H9 (cell line): ENCODE data around the gene KDM4C. TPM values are rescaled to one million over a fixed set of nuclear protein-coding genes. Genes with fewer than 3 reads are reported as not detected.

Experiments
- DNase-seq: peaks from one replicate; pipeline ENCODE4 v3.0.0-alpha.2; 2017
- H2AFZ ChIP-seq: one replicate; pipeline ENCODE4 v1.6.1; 2013; ENCODE audit warnings: mild to moderate bottlenecking, low read length, control low read depth, moderate library complexity
- H2AK5ac ChIP-seq: 2 replicates; pipeline ENCODE4 v1.6.1; 2013; ENCODE audit warnings: low read length, control low read depth, mixed read lengths; ENCODE audit not compliant: insufficient read length
- H2BK120ac ChIP-seq: one replicate; pipeline ENCODE4 v1.6.1; 2013; ENCODE audit warnings: low read depth, mild to moderate bottlenecking, low read length, control low read depth, inconsistent platforms; ENCODE audit not compliant: poor library complexity, severe bottlenecking
- H2BK12ac ChIP-seq: 2 replicates; pipeline ENCODE4 v1.6.1; 2013; ENCODE audit warnings: low read length, control low read depth, mixed read lengths, low read depth; ENCODE audit not compliant: insufficient read length
- H2BK15ac ChIP-seq: 2 replicates; pipeline ENCODE4 v1.6.1; 2013; ENCODE audit warnings: low read depth, low read length, control low read depth
- H2BK20ac ChIP-seq: one replicate; pipeline ENCODE4 v1.6.1; 2013; ENCODE audit warnings: low read depth, mild to moderate bottlenecking, low read length, control low read depth, inconsistent platforms; ENCODE audit not compliant: poor library complexity, severe bottlenecking
- H2BK5ac ChIP-seq: 2 replicates; pipeline ENCODE4 v1.6.1; 2013; ENCODE audit warnings: low read length, control low read depth, mixed read lengths; ENCODE audit not compliant: insufficient read length
- H3K14ac ChIP-seq: 2 replicates; pipeline ENCODE4 v1.6.1; 2013; ENCODE audit warnings: low read length, control low read depth; ENCODE audit not compliant: insufficient read depth
- H3K18ac ChIP-seq: 2 replicates; pipeline ENCODE4 v1.6.1; 2013; ENCODE audit warnings: low read depth, mild to moderate bottlenecking, mixed read lengths, low read length, control low read depth; ENCODE audit not compliant: insufficient read length
- H3K23ac ChIP-seq: 2 replicates; pipeline ENCODE4 v1.6.1; 2013; ENCODE audit warnings: low read length, control low read depth, mixed read lengths, low read depth; ENCODE audit not compliant: insufficient read length
- H3K23me2 ChIP-seq: 2 replicates; pipeline ENCODE4 v1.6.1; 2013; ENCODE audit warnings: low read depth, mild to moderate bottlenecking, mixed read lengths, low read length, control low read depth; ENCODE audit not compliant: insufficient read length, poor library complexity, severe bottlenecking
- H3K27ac ChIP-seq: 2 replicates; pipeline ENCODE4 v1.5.1; 2013; ENCODE audit warnings: low read length, control low read depth, mixed read lengths, low read depth; ENCODE audit not compliant: insufficient read length
- H3K27me3 ChIP-seq: 2 replicates; pipeline ENCODE4 v1.6.1; 2013; ENCODE audit warnings: low read length, control low read depth, inconsistent platforms; ENCODE audit not compliant: insufficient read depth
- H3K4ac ChIP-seq: 2 replicates; pipeline ENCODE4 v1.6.1; 2013; ENCODE audit warnings: low read depth, mild to moderate bottlenecking, control low read depth, inconsistent platforms, low read length, moderate library complexity
- H3K4me1 ChIP-seq: 2 replicates; pipeline ENCODE4 v1.6.1; 2013; ENCODE audit warnings: low read length, control low read depth, inconsistent platforms; ENCODE audit not compliant: insufficient read depth
- H3K4me2 ChIP-seq: 2 replicates; pipeline ENCODE4 v1.6.1; 2013; ENCODE audit warnings: low read length, control low read depth, mixed read lengths; ENCODE audit not compliant: insufficient read length, insufficient read depth
- H3K56ac ChIP-seq: 2 replicates; pipeline ENCODE4 v1.6.1; 2013; ENCODE audit warnings: low read depth, mild to moderate bottlenecking, mixed read lengths, low read length, control low read depth; ENCODE audit not compliant: insufficient read length
- H3K79me1 ChIP-seq: 2 replicates; pipeline ENCODE4 v1.6.1; 2013; ENCODE audit warnings: low read depth, mild to moderate bottlenecking, moderate library complexity, low read length, control low read depth, inconsistent platforms; ENCODE audit not compliant: insufficient read depth, poor library complexity, severe bottlenecking
- H3K79me2 ChIP-seq: 2 replicates; pipeline ENCODE4 v1.6.1; 2013; ENCODE audit warnings: low read length, control low read depth, inconsistent platforms; ENCODE audit not compliant: insufficient read depth
- H3K9ac ChIP-seq: 2 replicates; pipeline ENCODE4 v1.6.1; 2013; ENCODE audit warnings: low read length, control low read depth, mixed read lengths; ENCODE audit not compliant: insufficient read length; ENCODE audit errors: extremely low read depth
- H3K9me3 ChIP-seq: one replicate; pipeline ENCODE4 v1.6.1; 2013; ENCODE audit warnings: low read depth, low read length, inconsistent platforms; ENCODE audit not compliant: control insufficient read depth
- H3T11ph ChIP-seq: one replicate; pipeline ENCODE4 v1.6.1; 2013; ENCODE audit warnings: mild to moderate bottlenecking, low read length, control low read depth, inconsistent platforms
- H4K20me1 ChIP-seq: one replicate; pipeline ENCODE4 v1.6.1; 2013; ENCODE audit not compliant: control insufficient read depth, insufficient read length, insufficient read depth
- H4K5ac ChIP-seq: 2 replicates; pipeline ENCODE4 v1.6.1; 2013; ENCODE audit warnings: low read depth, mild to moderate bottlenecking, mixed read lengths, low read length, control low read depth; ENCODE audit not compliant: insufficient read length
- H4K8ac ChIP-seq: replicated peaks from 2 replicates; pipeline ENCODE4 v1.6.1; 2013; ENCODE audit warnings: low read length, control low read depth, mixed read lengths, low read depth; ENCODE audit not compliant: insufficient read length
- H4K91ac ChIP-seq: 2 replicates; pipeline ENCODE4 v1.6.1; 2013; ENCODE audit warnings: low read depth, mild to moderate bottlenecking, moderate library complexity, mixed read lengths, low read length, control low read depth; ENCODE audit not compliant: insufficient read length
- H3K27ac Mint-ChIP-seq, 3 experiments: 2 replicates in 2 of 3; 3 replicates in 1 of 3; pipeline ENCODE4 v1.8.0; 2020 to 2021; ENCODE audit warnings: mixed read lengths in 3 of 3, mild to moderate bottlenecking in 1 of 3, moderate library complexity in 1 of 3
- H3K27me3 Mint-ChIP-seq: 2 replicates; pipeline ENCODE4 v1.8.0; 2021; ENCODE audit warnings: low read depth, mild to moderate bottlenecking, moderate library complexity, mixed read lengths
- H3K36me3 Mint-ChIP-seq, 3 experiments: 2 replicates in 2 of 3; 3 replicates in 1 of 3; pipeline ENCODE4 v1.8.0; 2020 to 2021; ENCODE audit warnings: low read depth in 3 of 3, mixed read lengths in 3 of 3; ENCODE audit not compliant: insufficient read depth in 1 of 3
- H3K4me1 Mint-ChIP-seq, 2 experiments: 2 replicates each; pipeline ENCODE4 v1.8.0; 2020; ENCODE audit warnings: mixed read lengths in 2 of 2
- H3K4me3 Mint-ChIP-seq, 2 experiments: 2 replicates in 1 of 2; 3 replicates in 1 of 2; pipeline ENCODE4 v1.8.0; 2020 to 2021; ENCODE audit warnings: mild to moderate bottlenecking in 2 of 2, mixed read lengths in 2 of 2, moderate library complexity in 1 of 2
- H3K9me3 Mint-ChIP-seq, 2 experiments: 2 replicates in 1 of 2; 3 replicates in 1 of 2; pipeline ENCODE4 v1.8.0; 2020; ENCODE audit warnings: mild to moderate bottlenecking in 2 of 2, mixed read lengths in 2 of 2, moderate library complexity in 1 of 2
- CTCF ChIP-seq: fragments of 200-600 bp; sonication (generic); conservative IDR thresholded peaks from 3 replicates; pipeline ENCODE4 v1.8.0; 2021; ENCODE audit warnings: antibody characterized with exemption, mild to moderate bottlenecking
- WGBS: extraction: QIAGEN DNeasy Blood & Tissue Kit; methylation state at CpG from one replicate; pipeline ENCODE4 v1.1.7; 2013; ENCODE audit warnings: missing lambda C conversion rate, low lambda C conversion rate, mixed read lengths; ENCODE audit not compliant: insufficient read length; ENCODE audit errors: extremely low coverage; 5-methylcytosine and 5-hydroxymethylcytosine counted together
- total RNA-seq: library from RNA; stranded (reverse); gene quantifications from 2 replicates; pipeline ENCODE4 v1.2.1, GENCODE V29; 2021

Gene KDM4C
- total RNA-seq, 1 experiment from 2014 or later, result 24.0 TPM

GRCh38 chr9:7088611-7089010, 330.8 kb downstream of the KDM4C start:
- Histone ChIP-seq H4K8ac (no peak overlapping the region), H2AFZ (no peak overlapping the region), H2BK5ac (no peak overlapping the region), H2BK12ac (no peak overlapping the region), H2AK5ac (no peak overlapping the region), H3K9ac (no peak overlapping the region), H3K27ac (no peak overlapping the region), H3K23me2 (no peaks in the 10 kb centered on the region), H3K79me2 (no peaks in the 10 kb centered on the region), H3K4me2 (no peak overlapping the region), H4K91ac (no peak overlapping the region), H3K56ac (no peak overlapping the region), H2BK120ac (no peak overlapping the region), H3K9me3 (no peaks in the 10 kb centered on the region), H2BK15ac (no peak overlapping the region), H3K14ac (no peak overlapping the region), H3K4me1 (no peaks in the 10 kb centered on the region), H3K4ac (no peak overlapping the region), H4K20me1 (no peaks in the 10 kb centered on the region), H3K79me1 (no peaks in the 10 kb centered on the region), H3K27me3 (no peaks in the 10 kb centered on the region), H2BK20ac (no peak overlapping the region), H4K5ac (no peak overlapping the region), H3T11ph (no peak overlapping the region), H3K18ac (no peak overlapping the region), H3K23ac (no peak overlapping the region)
- DNase-seq, result no peak
- no peak for TF ChIP-seq CTCF
- Mint-ChIP-seq H3K36me3 (no peaks in the 10 kb centered on the region), H3K27me3 (no peaks in the 10 kb centered on the region), H3K4me3 (no peak overlapping the region), H3K4me1 (peaks cover 2 to 16% of the 10 kb centered on the region in 2 experiments; a peak in 3 of 4 replicates), H3K9me3 (no peaks in the 10 kb centered on the region; a peak in 1 of 5 replicates), H3K27ac (no peak overlapping the region)
- WGBS, result no CpG with 5 or more reads among the region's 3 CpGs
